ENCODE data around the gene DOCK9. TPM values are rescaled to one million over a fixed set of nuclear protein-coding genes. Genes with fewer than 3 reads are reported as not detected.

Gene DOCK9
- total RNA-seq, 1 donor from 2014 or later: 24.1 TPM

DNA sequence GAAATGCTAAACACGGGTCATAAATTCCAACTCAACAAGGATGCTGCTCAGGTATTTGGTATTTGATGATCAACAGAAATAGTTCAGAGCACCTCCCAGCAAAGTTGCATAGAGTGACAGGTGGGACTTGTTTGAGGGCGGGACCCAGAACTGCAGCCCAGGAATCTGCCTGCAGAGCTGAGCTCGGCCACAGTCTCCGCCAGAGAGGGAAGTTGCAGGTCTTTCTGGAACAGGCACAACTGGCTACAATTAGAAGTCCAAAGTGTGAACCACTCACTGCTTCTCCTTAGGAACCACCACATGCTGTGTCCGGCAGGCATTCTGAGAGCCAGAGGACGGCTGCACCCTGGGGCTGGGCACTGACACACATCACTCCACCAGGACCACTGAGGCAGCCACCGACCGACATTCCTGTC is 226.5 kb downstream of the DOCK9 start:
- H3K4me3 Mint-ChIP-seq (ENCODE audit: unreplicated experiment): no peak overlapping the region
- no peak overlapping the region for H3K27ac Mint-ChIP-seq (ENCODE audit: unreplicated experiment)
- DNase-seq (ENCODE audit: extremely low spot score, unreplicated experiment): no peak
- peaks cover 9% of the 10 kb centered on the region for H3K4me1 Mint-ChIP-seq (ENCODE audit: unreplicated experiment)
- H3K36me3 Mint-ChIP-seq (ENCODE audit: unreplicated experiment): peaks cover 5% of the 10 kb centered on the region
- peaks cover 72% of the 10 kb centered on the region for H3K27me3 Mint-ChIP-seq (ENCODE audit: unreplicated experiment)
- peaks cover 12% of the 10 kb centered on the region for H3K9me3 Mint-ChIP-seq (ENCODE audit: unreplicated experiment)
- TF ChIP-seq, protein P1, sequence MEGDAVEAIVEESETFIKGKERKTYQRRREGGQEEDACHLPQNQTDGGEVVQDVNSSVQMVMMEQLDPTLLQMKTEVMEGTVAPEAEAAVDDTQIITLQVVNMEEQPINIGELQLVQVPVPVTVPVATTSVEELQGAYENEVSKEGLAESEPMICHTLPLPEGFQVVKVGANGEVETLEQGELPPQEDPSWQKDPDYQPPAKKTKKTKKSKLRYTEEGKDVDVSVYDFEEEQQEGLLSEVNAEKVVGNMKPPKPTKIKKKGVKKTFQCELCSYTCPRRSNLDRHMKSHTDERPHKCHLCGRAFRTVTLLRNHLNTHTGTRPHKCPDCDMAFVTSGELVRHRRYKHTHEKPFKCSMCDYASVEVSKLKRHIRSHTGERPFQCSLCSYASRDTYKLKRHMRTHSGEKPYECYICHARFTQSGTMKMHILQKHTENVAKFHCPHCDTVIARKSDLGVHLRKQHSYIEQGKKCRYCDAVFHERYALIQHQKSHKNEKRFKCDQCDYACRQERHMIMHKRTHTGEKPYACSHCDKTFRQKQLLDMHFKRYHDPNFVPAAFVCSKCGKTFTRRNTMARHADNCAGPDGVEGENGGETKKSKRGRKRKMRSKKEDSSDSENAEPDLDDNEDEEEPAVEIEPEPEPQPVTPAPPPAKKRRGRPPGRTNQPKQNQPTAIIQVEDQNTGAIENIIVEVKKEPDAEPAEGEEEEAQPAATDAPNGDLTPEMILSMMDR (IDR thresholded peaks at IDR 0.05): no peak

DNA sequence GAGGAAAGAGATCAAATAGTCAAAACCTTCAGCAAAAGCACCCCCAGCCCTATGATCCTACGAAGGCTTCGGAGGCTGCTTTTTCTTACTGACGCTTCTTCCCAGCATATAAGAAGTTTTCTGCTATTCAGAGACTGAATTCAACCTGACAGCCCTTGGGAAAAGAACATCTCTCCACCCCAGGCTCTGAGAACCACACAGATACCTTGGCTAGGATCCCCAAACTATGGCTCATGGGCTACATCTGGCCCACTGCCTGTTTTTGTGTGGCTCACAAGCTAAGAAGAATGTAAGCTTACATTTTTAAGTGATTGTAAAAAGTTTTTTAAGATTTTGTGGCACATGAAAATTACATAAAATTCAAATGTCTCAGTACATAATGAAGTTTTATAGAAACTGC is 228.4 kb downstream of the DOCK9 start:
- Mint-ChIP-seq H3K36me3 (ENCODE audit: unreplicated experiment) (peaks cover 5% of the 10 kb centered on the region), H3K4me1 (ENCODE audit: unreplicated experiment) (peaks cover 9% of the 10 kb centered on the region), H3K4me3 (ENCODE audit: unreplicated experiment) (no peak overlapping the region), H3K9me3 (ENCODE audit: unreplicated experiment) (peaks cover 10% of the 10 kb centered on the region), H3K27me3 (ENCODE audit: unreplicated experiment) (peaks cover 59% of the 10 kb centered on the region), H3K27ac (ENCODE audit: unreplicated experiment) (no peak overlapping the region)
- TF ChIP-seq, protein P1 (IDR thresholded peaks at IDR 0.05): no peak
- DNase-seq (ENCODE audit: extremely low spot score, unreplicated experiment): no peak

- Mint-ChIP-seq H3K4me3 (ENCODE audit: unreplicated experiment) (no peak overlapping the region), H3K27me3 (ENCODE audit: unreplicated experiment) (peaks cover 40% of the 10 kb centered on the region), H3K9me3 (ENCODE audit: unreplicated experiment) (no peaks in the 10 kb centered on the region), H3K27ac (ENCODE audit: unreplicated experiment) (no peak overlapping the region), H3K4me1 (ENCODE audit: unreplicated experiment) (peaks cover 5% of the 10 kb centered on the region), H3K36me3 (ENCODE audit: unreplicated experiment) (no peaks in the 10 kb centered on the region)
- TF ChIP-seq, protein P1 (IDR thresholded peaks at IDR 0.05): no peak
- DNase-seq (ENCODE audit: extremely low spot score, unreplicated experiment): no peak
These were observed 230.9 kb downstream of the DOCK9 start for GRCh38 chr13:98746968-98747367.

Other genes with a start within 250 kb of the DOCK9 start
- 0.11 TPM in 1 of 2 replicates, not detected in the other for gene SLC15A1, start 225.4 kb downstream of the DOCK9 start, total RNA-seq
- gene UBAC2, start 222.8 kb upstream of the DOCK9 start, total RNA-seq: 64.0 and 71.6 TPM in 2 replicates